ENCODE results near the gene ANKRD50.

GRCh38 chr4:124632439-124632838 lies 80.1 kb downstream of the ANKRD50 start:
- TF ChIP-seq CTCF (IDR thresholded peaks at IDR 0.05) (no peak), POLR2AphosphoS5 (IDR thresholded peaks at IDR 0.05; ENCODE audit: insufficient read depth in 1 of 2, low read depth in 1 of 2) (no peak), POLR2A (IDR thresholded peaks at IDR 0.05) (no peak)

All from vagina (tissue), 2 donors.